IMR-90 (cell line): ENCODE results near the gene HMGN4. TPM values are rescaled to one million over a fixed set of nuclear protein-coding genes. Genes with fewer than 3 reads are reported as not detected.

Experiments
- ATAC-seq: fragments of 200-7000 bp; cut with Tn5 transposase; 2 replicates; pipeline ENCODE4 v1.9.1; 2020; ENCODE audit warnings: low read depth, mild to moderate bottlenecking, moderate library complexity
- BruUV-seq: library from RNA; stranded (reverse); fragments of 400-500 nt; replicated peaks from 2 replicates; lab custom pipeline; 2021; lab: Mats Ljungman, UMichigan
- CTCF ChIA-PET: fragments of 300-600 bp; formaldehyde crosslinking; extraction: SDS; loops from one replicate; lab custom pipeline; 2021; ENCODE audit warnings: antibody characterized with exemption; lab: Yijun Ruan, JAX
- POLR2A ChIA-PET: fragments of 300-600 bp; sonication (Branson Sonifier 250); formaldehyde crosslinking; loops from one replicate; lab custom pipeline; 2022; ENCODE audit warnings: antibody characterized with exemption; ENCODE audit not compliant: unreplicated experiment; lab: Charles Lee
- DNase-seq: peaks from one replicate; pipeline ENCODE4 v3.0.0; 2013
- H2AFZ ChIP-seq: replicated peaks from 2 replicates; pipeline ENCODE3; 2013; ENCODE audit warnings: low read length, mild to moderate bottlenecking; ENCODE audit not compliant: poor library complexity
- H2AK5ac ChIP-seq: 2 replicates; pipeline ENCODE4 v1.6.1; 2013; ENCODE audit warnings: low read depth, low read length, inconsistent platforms
- H2AK9ac ChIP-seq: replicated peaks from 2 replicates; pipeline ENCODE3; 2013; ENCODE audit warnings: mild to moderate bottlenecking, low read depth, low read length, moderate library complexity; ENCODE audit not compliant: poor library complexity
- H2BK120ac ChIP-seq: 2 replicates; pipeline ENCODE4 v1.6.1; 2013; ENCODE audit warnings: low read depth, low read length, inconsistent platforms
- H2BK15ac ChIP-seq: 3 replicates; pipeline ENCODE4 v1.6.1; 2013; ENCODE audit warnings: low read depth, low read length, inconsistent platforms
- H2BK20ac ChIP-seq: 2 replicates; pipeline ENCODE4 v1.6.1; 2013; ENCODE audit warnings: low read depth, mild to moderate bottlenecking, inconsistent platforms, low read length, moderate library complexity
- H2BK5ac ChIP-seq: 2 replicates; pipeline ENCODE4 v1.6.1; 2013; ENCODE audit warnings: mild to moderate bottlenecking, low read depth, low read length, inconsistent platforms; ENCODE audit not compliant: poor library complexity, severe bottlenecking
- H3K14ac ChIP-seq: replicated peaks from 2 replicates; pipeline ENCODE4 v1.6.1; 2013; ENCODE audit warnings: low read depth, low read length, inconsistent platforms
- H3K18ac ChIP-seq: 2 replicates; pipeline ENCODE4 v1.6.1; 2013; ENCODE audit warnings: low read depth, low read length, control low read depth
- H3K23ac ChIP-seq: 2 replicates; pipeline ENCODE4 v1.6.1; 2013; ENCODE audit warnings: low read depth, low read length, inconsistent platforms
- H3K27ac ChIP-seq: 2 replicates; pipeline ENCODE4 v1.5.1; 2013; ENCODE audit warnings: mild to moderate bottlenecking, control low read depth, low read length; ENCODE audit not compliant: insufficient read depth
- H3K27me3 ChIP-seq: 2 replicates; pipeline ENCODE4 v1.6.1; 2013; ENCODE audit warnings: low read length; ENCODE audit not compliant: control insufficient read depth, insufficient read depth
- H3K36me3 ChIP-seq: 2 replicates; pipeline ENCODE4 v1.6.1; 2013; ENCODE audit warnings: low read length, mixed read lengths; ENCODE audit not compliant: control insufficient read depth, insufficient read depth
- H3K4ac ChIP-seq: 2 replicates; pipeline ENCODE4 v1.6.1; 2013; ENCODE audit warnings: low read depth, low read length, inconsistent platforms
- H3K4me1 ChIP-seq: 2 replicates; pipeline ENCODE4 v1.6.1; 2013; ENCODE audit warnings: low read length, mixed read lengths; ENCODE audit not compliant: control insufficient read depth, insufficient read depth
- H3K4me2 ChIP-seq: 2 replicates; pipeline ENCODE4 v1.6.1; 2013; ENCODE audit warnings: low read depth, mild to moderate bottlenecking, control low read depth, low read length, moderate library complexity
- H3K4me3 ChIP-seq: 2 replicates; pipeline ENCODE4 v1.5.1; 2013; ENCODE audit warnings: low read depth, mild to moderate bottlenecking, control low read depth, low read length, moderate library complexity; ENCODE audit not compliant: insufficient read depth
- H3K56ac ChIP-seq: 2 replicates; pipeline ENCODE4 v1.6.1; 2013; ENCODE audit warnings: low read length, inconsistent platforms; ENCODE audit not compliant: insufficient read depth; ENCODE audit errors: extremely low read depth
- H3K79me1 ChIP-seq, 2 experiments: 2 replicates each; pipeline ENCODE4 v1.6.1; 2013; ENCODE audit warnings: low read length in 2 of 2, inconsistent platforms in 1 of 2, low read depth in 1 of 2
- H3K9ac ChIP-seq: 2 replicates; pipeline ENCODE4 v1.6.1; 2013; ENCODE audit warnings: low read depth, low read length, control low read depth
- H3K9me1 ChIP-seq: 2 replicates; pipeline ENCODE4 v1.6.1; 2013; ENCODE audit warnings: low read length, inconsistent platforms; ENCODE audit not compliant: insufficient read depth
- H3K9me3 ChIP-seq: 2 replicates; pipeline ENCODE4 v1.6.1; 2013; ENCODE audit warnings: low read length; ENCODE audit not compliant: control insufficient read depth, insufficient read depth
- H4K20me1 ChIP-seq: 2 replicates; pipeline ENCODE4 v1.6.1; 2013; ENCODE audit warnings: low read length, inconsistent platforms; ENCODE audit not compliant: insufficient read depth
- H4K5ac ChIP-seq: 2 replicates; pipeline ENCODE4 v1.6.1; 2013; ENCODE audit warnings: mild to moderate bottlenecking, low read depth, low read length, control low read depth
- H4K8ac ChIP-seq, 2 experiments: 2 replicates each; pipeline ENCODE4 v1.6.1; 2013; ENCODE audit warnings: low read depth in 2 of 2, low read length in 2 of 2, control low read depth in 1 of 2, inconsistent platforms in 1 of 2
- H4K91ac ChIP-seq: 2 replicates; pipeline ENCODE4 v1.6.1; 2013; ENCODE audit warnings: low read depth, low read length, inconsistent platforms; ENCODE audit not compliant: insufficient read depth
- BHLHE40 ChIP-seq: fragments of 150-350 bp; IDR thresholded peaks from 2 replicates; pipeline ENCODE4 v1.6.1; 2016; ENCODE audit warnings: mild to moderate bottlenecking, low read depth, low read length
- CEBPB ChIP-seq: IDR thresholded peaks from 2 replicates; pipeline ENCODE4 v1.6.1; 2012; ENCODE audit warnings: low read depth, low read length, improper control_type of control experiment
- ELK1 ChIP-seq: fragments of 150-350 bp; IDR thresholded peaks from 2 replicates; pipeline ENCODE4 v1.6.1; 2016; ENCODE audit warnings: low read depth, mild to moderate bottlenecking, low read length, moderate library complexity, borderline replicate concordance
- FOS ChIP-seq: fragments of 150-350 bp; IDR thresholded peaks from 2 replicates; pipeline ENCODE4 v1.6.1; 2016; ENCODE audit warnings: low read depth, low read length
- RAD21 ChIP-seq: IDR thresholded peaks from 2 replicates; pipeline ENCODE4 v1.6.1; 2012; ENCODE audit warnings: low read length, improper control_type of control experiment
- SMC3 ChIP-seq: fragments of 150-350 bp; IDR thresholded peaks from 2 replicates; pipeline ENCODE4 v1.6.1; 2016; ENCODE audit warnings: low read depth, mild to moderate bottlenecking, antibody characterized with exemption, low read length, moderate library complexity
- WGBS, 2 experiments: methylation state at CpG; one replicate each; pipeline versions ENCODE4 v1.1.5 to v1.1.7; 2013; ENCODE audit warnings: missing lambda C conversion rate in 2 of 2; ENCODE audit not compliant: insufficient read length in 1 of 2; ENCODE audit errors: extremely low coverage in 2 of 2; 5-methylcytosine and 5-hydroxymethylcytosine counted together
- dilution Hi-C: fragments of 300-500 bp; cut with HindIII; formaldehyde crosslinking; loops from one replicate; pipeline ENCODE4 v1.14.3; 2018; ENCODE audit warnings: low sequenced_read_pairs; ENCODE audit not compliant: unreplicated experiment
- in situ Hi-C: fragments of 300-500 bp; cut with MboI; formaldehyde crosslinking; loops from 3 replicates; pipeline ENCODE4 v1.14.3; 2019; ENCODE audit warnings: low sequenced_read_pairs, inconsistent platforms, mixed read lengths
- intact Hi-C: fragments of 100-400 bp; cut with micrococcal nuclease; formaldehyde crosslinking; loops from 2 replicates; pipeline ENCODE4 v1.10.0; 2022
- polyA plus RNA-seq, 3 experiments: library from polyadenylated mRNA; depleted of rRNA; stranded (reverse); fragments of >200 nt; gene quantifications; 2 replicates each; pipeline ENCODE4 v1.2.3, GENCODE V29; 2012; ENCODE audit warnings: low replicate concordance in 1 of 3
- total RNA-seq: library from RNA; depleted of rRNA; stranded (reverse); fragments of >200 nt; gene quantifications from 2 replicates; pipeline ENCODE4 v1.2.3, GENCODE V29; 2012

HMGN4 gene
- total and polyA plus RNA-seq, 2 of the 4 experiments (the other 2 are of a cell fraction), result 46.4 to 50.2 TPM

DNA sequence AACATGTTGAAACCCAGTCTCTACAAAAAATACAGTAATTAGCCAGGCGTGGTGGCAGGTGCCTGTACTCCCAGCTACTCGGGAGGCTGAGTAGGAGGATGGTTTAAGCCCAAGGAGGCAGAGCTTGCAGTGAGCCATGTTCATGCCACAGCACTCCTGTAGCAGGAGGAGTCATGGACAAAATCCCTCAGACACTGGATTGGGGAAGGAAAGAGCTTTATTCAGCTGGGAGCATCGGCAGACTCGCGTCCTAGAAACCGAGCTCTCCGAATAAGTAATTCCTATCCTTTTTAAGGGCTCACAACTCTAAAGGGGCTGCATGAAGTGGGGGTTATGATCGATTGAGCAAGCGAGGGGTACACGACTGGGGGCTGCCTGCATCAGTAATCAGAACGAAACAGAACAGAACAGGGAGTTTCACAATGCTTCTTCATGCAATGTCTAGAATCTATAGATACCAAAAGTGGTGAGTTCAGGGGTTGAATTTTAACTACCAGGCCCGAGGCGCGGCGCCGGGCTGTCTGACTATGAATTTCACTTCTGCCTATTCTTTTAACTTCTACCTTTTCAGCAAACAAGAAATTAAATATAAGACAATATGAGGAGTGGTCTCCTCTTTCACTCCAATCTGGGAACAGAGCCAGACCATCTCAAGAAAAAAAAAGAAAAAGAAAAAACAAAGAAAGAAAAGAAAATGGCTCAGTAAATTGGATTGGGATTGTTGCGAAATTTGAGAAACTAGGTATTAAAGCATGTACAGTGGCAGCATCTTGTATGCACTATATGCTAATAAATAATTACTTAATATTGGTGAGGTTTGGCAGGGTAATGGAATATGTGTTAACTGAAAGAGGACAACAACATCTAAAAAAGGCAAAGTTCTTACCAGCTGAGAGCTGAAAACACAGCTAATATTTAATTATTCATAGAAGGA, 23.6 kb downstream of the HMGN4 start:
- Histone ChIP-seq H3K27me3 (no peaks in the 10 kb centered on the region), H3K4me2 (no peak overlapping the region), H3K36me3 (no peaks in the 10 kb centered on the region), H2BK120ac (no peak overlapping the region), H3K14ac (no peak overlapping the region), H2AK5ac (no peak overlapping the region), H2AK9ac (no peak overlapping the region), H4K5ac (no peak overlapping the region), H2BK5ac (no peak overlapping the region), H2AFZ (no peak overlapping the region), H4K8ac (no peak overlapping the region), H3K9me1 (no peaks in the 10 kb centered on the region), H2BK20ac (no peak overlapping the region), H2BK15ac (no peak overlapping the region), H3K4ac (no peak overlapping the region), H4K91ac (no peak overlapping the region), H3K4me1 (no peaks in the 10 kb centered on the region), H3K18ac (no peak overlapping the region), H3K56ac (no peak overlapping the region), H3K9ac (no peak overlapping the region), H3K27ac (no peak overlapping the region), H3K4me3 (no peak overlapping the region), H3K79me1 (no peaks in the 10 kb centered on the region), H4K20me1 (peaks cover 3% of the 10 kb centered on the region; the same call in 1 of the 2 replicates), H3K9me3 (no peaks in the 10 kb centered on the region), H3K23ac (no peak overlapping the region)
- WGBS, 2 experiments, result no CpG with 5 or more reads among the region's 17 CpGs
- dilution Hi-C loops, result no loop called here
- DNase-seq (no peak), ATAC-seq (no peak)
- POLR2A ChIA-PET, result no interaction called here
- no TSS peak for BruUV-seq
- intact Hi-C loops, result no loop called here
- TF ChIP-seq FOS (no peak), CEBPB (peak; percentile 67), RAD21 (no peak), SMC3 (no peak), ELK1 (no peak), BHLHE40 (no peak)
- CTCF ChIA-PET, result no interaction called here
- in situ Hi-C loops, result no loop called here
